Endothelial cell of umbilical vein (primary cell): ENCODE data around the gene CCDC82. TPM values are rescaled to one million over a fixed set of nuclear protein-coding genes. Genes with fewer than 3 reads are reported as not detected.
"Not testable (repeated sequence)": the region's sequence is repeated elsewhere in the genome, so short reads cannot be mapped to it uniquely, and the experiment has no call there.

ENCODE experiments used
- BruUV-seq: library from RNA; stranded (reverse); fragments of 400-500 nt; replicated peaks from 2 replicates; lab custom pipeline; 2021; lab: Mats Ljungman, UMichigan
- CTCF ChIA-PET: fragments of 300-600, 350-600 bp; sonication (Branson Sonifier 250); formaldehyde crosslinking; loops from one replicate; lab custom pipeline; 2021; ENCODE audit warnings: antibody characterized with exemption, inconsistent platforms; lab: Charles Lee
- POLR2A ChIA-PET: fragments of 300-600, 350-600 bp; sonication (Branson Sonifier 250); formaldehyde crosslinking; loops from one replicate; lab custom pipeline; 2021; ENCODE audit warnings: antibody characterized with exemption, inconsistent platforms; lab: Charles Lee
- DNase-seq: peaks from one replicate; pipeline ENCODE4 v3.0.0-alpha.2; 2011; ENCODE audit warnings: low read depth, low spot score
- FAIRE-seq: peaks from 2 replicates; lab custom pipeline; 2011; peaks lifted over from hg19 to GRCh38; lab: Jason Lieb, UNC
- H2AFZ ChIP-seq: 2 replicates; pipeline ENCODE4 v1.6.0; 2012; ENCODE audit warnings: low read depth, low read length, control low read depth, inconsistent platforms
- H3K27ac ChIP-seq: 2 replicates; pipeline ENCODE4 v1.5.1; 2011; ENCODE audit warnings: low read depth, mild to moderate bottlenecking, control low read depth, low read length, moderate library complexity; ENCODE audit not compliant: insufficient read depth
- H3K27me3 ChIP-seq, 2 experiments: 2 replicates each; pipeline versions ENCODE4 v1.6.0 to v1.6.1; 2011; ENCODE audit warnings: low read length in 2 of 2, mixed read lengths in 1 of 2; ENCODE audit not compliant: control insufficient read depth in 2 of 2, insufficient read depth in 2 of 2
- H3K36me3 ChIP-seq, 2 experiments: 2 replicates in 1 of 2; 3 replicates in 1 of 2; pipeline ENCODE4 v1.5.1; 2011; ENCODE audit warnings: low read length in 2 of 2, mild to moderate bottlenecking in 1 of 2, moderate library complexity in 1 of 2; ENCODE audit not compliant: control insufficient read depth in 2 of 2, insufficient read depth in 2 of 2; ENCODE audit errors: extremely low read depth in 1 of 2
- H3K4me1 ChIP-seq: 3 replicates; pipeline ENCODE4 v1.5.1; 2011; ENCODE audit warnings: mild to moderate bottlenecking, low read length; ENCODE audit not compliant: control insufficient read depth, insufficient read depth; ENCODE audit errors: extremely low read depth
- H3K4me2 ChIP-seq: 2 replicates; pipeline ENCODE4 v1.6.1; 2011; ENCODE audit warnings: low read length, control low read depth, mixed read lengths; ENCODE audit not compliant: insufficient read depth
- H3K4me3 ChIP-seq, 3 experiments: fragments of 200-600 bp in 1 of 3; sonication (generic), shearing (Covaris generic) in 1 of 3; replicated peaks in 1 of 3; 2 replicates each; pipeline ENCODE4 v1.5.1; 2011 to 2016; ENCODE audit warnings: control low read depth in 3 of 3, low read length in 3 of 3, mild to moderate bottlenecking in 2 of 3, inconsistent platforms in 1 of 3, low read depth in 1 of 3, moderate library complexity in 1 of 3; ENCODE audit not compliant: insufficient read depth in 1 of 3
- H3K79me2 ChIP-seq: 2 replicates; pipeline ENCODE4 v1.6.0; 2012; ENCODE audit warnings: low read length, inconsistent platforms; ENCODE audit not compliant: control insufficient read depth, insufficient read depth
- H3K9ac ChIP-seq: replicated peaks from 2 replicates; pipeline ENCODE3; 2011; ENCODE audit warnings: low read length, control low read depth; ENCODE audit not compliant: insufficient read depth; ENCODE audit errors: extremely low read depth
- H3K9me1 ChIP-seq: replicated peaks from 3 replicates; pipeline ENCODE4 v1.6.0; 2011; ENCODE audit warnings: mild to moderate bottlenecking, low read length; ENCODE audit not compliant: control insufficient read depth, insufficient read depth; ENCODE audit errors: extremely low read depth
- H3K9me3 ChIP-seq: replicated peaks from 2 replicates; pipeline ENCODE4 v1.5.1; 2012; ENCODE audit warnings: low read length, inconsistent platforms; ENCODE audit not compliant: control insufficient read depth, insufficient read depth
- H4K20me1 ChIP-seq: replicated peaks from 2 replicates; pipeline ENCODE3; 2011; ENCODE audit warnings: mild to moderate bottlenecking, low read length; ENCODE audit not compliant: control insufficient read depth, insufficient read depth; ENCODE audit errors: extremely low read depth
- EZH2 ChIP-seq: IDR thresholded peaks from 2 replicates; pipeline ENCODE4 v1.6.1; 2012; ENCODE audit warnings: borderline replicate concordance, low read depth, mild to moderate bottlenecking, moderate library complexity, low read length, inconsistent platforms; ENCODE audit not compliant: severe bottlenecking
- FOS ChIP-seq: IDR thresholded peaks from 2 replicates; pipeline ENCODE4 v1.6.1; 2011; ENCODE audit warnings: mild to moderate bottlenecking, low read length, moderate library complexity, borderline replicate concordance; ENCODE audit not compliant: insufficient read depth
- GATA2 ChIP-seq: IDR thresholded peaks from 2 replicates; pipeline ENCODE4 v1.7.0; 2011; ENCODE audit warnings: low read depth, mild to moderate bottlenecking, moderate library complexity, mixed read lengths, low read length; ENCODE audit not compliant: insufficient read length, insufficient read depth
- JUN ChIP-seq: IDR thresholded peaks from 2 replicates; pipeline ENCODE4 v1.6.1; 2011; ENCODE audit warnings: borderline replicate concordance, low read depth; ENCODE audit not compliant: insufficient read length, insufficient read depth
- MYC ChIP-seq: IDR thresholded peaks from one replicate; pipeline ENCODE4 v1.6.1; 2011; ENCODE audit warnings: mild to moderate bottlenecking, low read depth, low read length
- POLR2A ChIP-seq: IDR thresholded peaks from 2 replicates; pipeline ENCODE4 v1.6.1; 2012; ENCODE audit warnings: low read depth, mild to moderate bottlenecking, control low read depth, low read length
- POLR2AphosphoS5 ChIP-seq: IDR thresholded peaks from 2 replicates; pipeline ENCODE4 v1.6.1; 2012; ENCODE audit warnings: low read depth, mild to moderate bottlenecking, control low read depth, low read length, moderate library complexity; ENCODE audit not compliant: insufficient read depth
- dilution Hi-C: fragments of 300-500 bp; cut with MboI; formaldehyde crosslinking; loops from one replicate; pipeline ENCODE4 v1.15.0; 2019; ENCODE audit warnings: low sequenced_read_pairs; ENCODE audit not compliant: extremely low pct_ligation_motif_present
- intact Hi-C: fragments of 100-400 bp; cut with micrococcal nuclease; formaldehyde crosslinking; loops from one replicate; pipeline ENCODE4 v1.10.0; 2022
- polyA plus RNA-seq, 4 experiments: library from polyadenylated mRNA; depleted of rRNA in 3 of 4; stranded (reverse) in 3 of 4; unstranded in 1 of 4; fragments of >200 nt; gene quantifications; 2 replicates each; pipeline versions ENCODE4 v1.2.1 to v1.2.3, GENCODE V29; 2011 to 2012; ENCODE audit warnings: missing spikeins in 1 of 4
- total RNA-seq: library from RNA; stranded (reverse); gene quantifications from 2 replicates; pipeline ENCODE4 v1.2.3, GENCODE V29; 2021
- TF ChIP-seq, protein P1 (sequence below): IDR thresholded peaks from 2 replicates; pipeline ENCODE4 v1.6.1; 2011; ENCODE audit not compliant: insufficient read depth, insufficient read length
- TF ChIP-seq, protein P2 (sequence below), 2 donors: IDR thresholded peaks; 1 replicate in 1 of 2; 2 replicates in 1 of 2; pipeline ENCODE4 v1.5.1; 2011; ENCODE audit warnings: low read length in 2 of 2, mild to moderate bottlenecking in 2 of 2, moderate library complexity in 2 of 2, control low read depth in 1 of 2, inconsistent platforms in 1 of 2, low read depth in 1 of 2; ENCODE audit not compliant: insufficient read depth in 1 of 2; ENCODE audit errors: extremely low read depth in 1 of 2

CCDC82 gene
- total and polyA plus RNA-seq, 2 donors (not counting 3 experiments of a cell fraction or from before 2014, with no cell fraction given), result 8.1 to 33.4 TPM

DNA sequence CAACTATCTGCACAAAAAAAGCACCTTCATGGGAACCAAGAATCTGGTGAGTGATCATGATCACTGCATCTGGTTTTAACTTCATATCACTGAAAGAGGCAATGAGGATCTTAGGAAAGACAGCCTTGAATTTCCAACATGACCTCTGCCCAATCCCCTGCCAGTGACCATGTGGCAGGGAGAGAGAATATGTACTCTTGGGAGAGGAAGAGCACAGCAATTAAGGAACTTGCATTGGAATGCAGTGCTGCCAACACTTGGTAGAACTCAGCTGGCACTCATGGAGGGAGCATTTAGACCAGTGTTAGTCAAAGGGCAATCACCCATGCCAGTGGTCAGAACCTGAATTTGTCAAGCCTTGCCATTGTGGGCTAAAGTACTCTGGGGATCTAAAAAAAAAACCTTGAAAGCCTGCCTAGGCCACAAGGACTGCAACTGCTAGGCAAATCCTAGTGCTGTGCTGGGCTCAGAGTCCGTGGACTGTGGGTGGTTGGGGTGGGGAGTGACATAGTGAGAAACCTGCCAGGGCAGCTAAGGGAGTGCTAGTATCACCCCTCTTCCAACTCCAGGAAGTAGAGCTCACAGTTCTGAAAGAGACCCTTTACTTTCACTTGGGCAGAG, 23.2 kb upstream of the CCDC82 start:
- dilution Hi-C loops, result no loop called here
- Histone ChIP-seq H3K4me1 (no peaks in the 10 kb centered on the region), H3K4me3 (no peak overlapping the region), H3K9me3 (no peaks in the 10 kb centered on the region), H3K79me2 (no peaks in the 10 kb centered on the region), H3K4me2 (no peak overlapping the region), H3K27me3 (peaks cover 3 to 9% of the 10 kb centered on the region in 2 experiments), H3K27ac (no peak overlapping the region), H3K9me1 (no peaks in the 10 kb centered on the region), H3K9ac (no peak overlapping the region), H2AFZ (no peak overlapping the region), H3K36me3 (no peaks in the 10 kb centered on the region), H4K20me1 (no peaks in the 10 kb centered on the region)
- no peak for FAIRE-seq
- DNase-seq, result no peak
- intact Hi-C loops, result no loop called here
- BruUV-seq, result no TSS peak
- CTCF ChIA-PET, result no interaction called here
- POLR2A ChIA-PET, result no interaction called here
- TF ChIP-seq POLR2AphosphoS5, result no peak
- no peak for TF ChIP-seq MYC
- no peak for TF ChIP-seq EZH2
- no peak for TF ChIP-seq FOS
- TF ChIP-seq, protein P1, sequence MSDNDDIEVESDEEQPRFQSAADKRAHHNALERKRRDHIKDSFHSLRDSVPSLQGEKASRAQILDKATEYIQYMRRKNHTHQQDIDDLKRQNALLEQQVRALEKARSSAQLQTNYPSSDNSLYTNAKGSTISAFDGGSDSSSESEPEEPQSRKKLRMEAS, result no peak
- TF ChIP-seq, protein P2, sequence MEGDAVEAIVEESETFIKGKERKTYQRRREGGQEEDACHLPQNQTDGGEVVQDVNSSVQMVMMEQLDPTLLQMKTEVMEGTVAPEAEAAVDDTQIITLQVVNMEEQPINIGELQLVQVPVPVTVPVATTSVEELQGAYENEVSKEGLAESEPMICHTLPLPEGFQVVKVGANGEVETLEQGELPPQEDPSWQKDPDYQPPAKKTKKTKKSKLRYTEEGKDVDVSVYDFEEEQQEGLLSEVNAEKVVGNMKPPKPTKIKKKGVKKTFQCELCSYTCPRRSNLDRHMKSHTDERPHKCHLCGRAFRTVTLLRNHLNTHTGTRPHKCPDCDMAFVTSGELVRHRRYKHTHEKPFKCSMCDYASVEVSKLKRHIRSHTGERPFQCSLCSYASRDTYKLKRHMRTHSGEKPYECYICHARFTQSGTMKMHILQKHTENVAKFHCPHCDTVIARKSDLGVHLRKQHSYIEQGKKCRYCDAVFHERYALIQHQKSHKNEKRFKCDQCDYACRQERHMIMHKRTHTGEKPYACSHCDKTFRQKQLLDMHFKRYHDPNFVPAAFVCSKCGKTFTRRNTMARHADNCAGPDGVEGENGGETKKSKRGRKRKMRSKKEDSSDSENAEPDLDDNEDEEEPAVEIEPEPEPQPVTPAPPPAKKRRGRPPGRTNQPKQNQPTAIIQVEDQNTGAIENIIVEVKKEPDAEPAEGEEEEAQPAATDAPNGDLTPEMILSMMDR (IDR thresholded peaks at IDR 0.05; ENCODE audit: extremely low read depth in 1 of 2, insufficient read depth in 1 of 2, low read depth in 1 of 2, low read length in 2 of 2), result no peak
- TF ChIP-seq POLR2A, result no peak
- no peak for TF ChIP-seq JUN
- no peak for TF ChIP-seq GATA2

DNA sequence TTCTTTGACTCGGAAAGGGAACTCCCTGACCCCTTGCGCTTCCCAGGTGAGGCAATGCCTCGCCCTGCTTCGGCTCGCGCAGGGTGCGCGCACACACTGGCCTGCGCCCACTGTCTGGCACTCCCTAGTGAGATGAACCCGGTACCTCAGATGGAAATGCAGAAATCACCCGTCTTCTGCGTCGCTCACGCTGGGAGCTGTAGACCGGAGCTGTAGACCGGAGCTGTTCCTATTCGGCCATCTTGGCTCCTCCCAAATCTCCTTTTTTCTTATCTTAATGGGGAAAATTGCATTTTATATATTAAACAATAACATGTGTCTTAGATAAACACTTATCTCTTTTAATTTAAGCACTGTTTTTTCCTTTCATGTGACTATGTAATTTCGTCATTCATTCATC, 21.7 kb upstream of the CCDC82 start:
- H4K20me1 ChIP-seq, CTCF ChIA-PET, H3K27ac ChIP-seq, FAIRE-seq, H3K36me3 ChIP-seq, H3K4me1 ChIP-seq, dilution Hi-C loops, H3K79me2 ChIP-seq, intact Hi-C loops, H3K9ac ChIP-seq, H3K4me2 ChIP-seq, H3K4me3 ChIP-seq, H3K9me1 ChIP-seq, H3K9me3 ChIP-seq, BruUV-seq, H2AFZ ChIP-seq, POLR2A ChIA-PET, H3K27me3 ChIP-seq, DNase-seq: not testable (repeated sequence)
